ENCODE data around the gene ALDH1L1. TPM values are rescaled to one million over a fixed set of nuclear protein-coding genes. Genes with fewer than 3 reads are reported as not detected.

The ALDH1L1 gene
- total and polyA plus RNA-seq, 2 of the 8 experiments (the other 6 are each of a cell fraction or from before 2014, with no cell fraction given), result 0.98 to 1.6 TPM

GRCh38 chr3:126053949-126054569 lies 126.3 kb downstream of the ALDH1L1 start:
- no peak overlapping the region for H3K56ac ChIP-seq (replicated peaks; ENCODE audit: insufficient read length, low read depth, low read length)
- H4K20me1 ChIP-seq (replicated peaks in 1 of 2; ENCODE audit: control insufficient read depth in 1 of 2, insufficient read depth in 2 of 2, low read length in 2 of 2), result no peaks in the 10 kb centered on the region
- H2BK120ac ChIP-seq (replicated peaks; ENCODE audit: low read depth, low read length), result no peak overlapping the region
- no peak overlapping the region for H3K14ac ChIP-seq (ENCODE audit: insufficient read length)
- H3K18ac ChIP-seq (ENCODE audit: extremely low read depth, low read length), result no peak overlapping the region
- H3K36me3 ChIP-seq (ENCODE audit: control insufficient read depth in 2 of 4, insufficient read depth in 4 of 4, low read length in 3 of 4), result no peaks in the 10 kb centered on the region
- FAIRE-seq, result no peak
- H2AFZ ChIP-seq (ENCODE audit: low read length), result no peak overlapping the region
- peaks cover 0 to 5% (median 2%) of the 10 kb centered on the region in 4 experiments; a peak in 4 of 7 replicates for H3K4me1 ChIP-seq (replicated peaks in 1 of 4; ENCODE audit: control insufficient read depth in 3 of 4, insufficient read depth in 4 of 4, low read length in 3 of 4)
- no peak overlapping the region for H4K91ac ChIP-seq (replicated peaks; ENCODE audit: insufficient read length, low read length)
- TF ChIP-seq CHD2 (IDR thresholded peaks at IDR 0.05; ENCODE audit: low read length) (no peak), TCF12 (IDR thresholded peaks at IDR 0.05; ENCODE audit: low read depth, low read length) (no peak)
- H3K79me1 ChIP-seq (ENCODE audit: low read depth, low read length), result no peaks in the 10 kb centered on the region; the same call in none of the 2 replicates
- no peak overlapping the region for H2AK5ac ChIP-seq (ENCODE audit: low read depth, low read length)
- H3K27me3 ChIP-seq (replicated peaks in 1 of 4; ENCODE audit: control insufficient read depth in 3 of 4, extremely low read depth in 1 of 4, insufficient read depth in 3 of 4, low read length in 3 of 4), result no peaks in the 10 kb centered on the region
- POLR2A ChIA-PET (ENCODE audit: partially characterized antibody), result no interaction called here
- no peak overlapping the region for H3K4me2 ChIP-seq (ENCODE audit: insufficient read depth in 1 of 2, low read depth in 2 of 2, low read length in 2 of 2)
- H3K4ac ChIP-seq (replicated peaks; ENCODE audit: insufficient read length, low read depth, low read length), result no peak overlapping the region
- no peak overlapping the region for H2BK15ac ChIP-seq (ENCODE audit: low read length)
- 87% methylated on average over 6 of the region's 6 CpGs; no CpG with 5 or more reads in 1 of the 2 experiments for WGBS, 2 experiments (ENCODE audit: extremely low coverage in 1 of 2, insufficient coverage in 1 of 2, insufficient read length in 1 of 2, insufficient replicate concordance in 2 of 2, low coverage in 1 of 2, low lambda C conversion rate in 2 of 2, missing lambda C conversion rate in 1 of 2)
- no peak overlapping the region for H2BK20ac ChIP-seq (ENCODE audit: low read length)
- H3K4me3 ChIP-seq (ENCODE audit: extremely low read depth in 1 of 4, insufficient read depth in 2 of 4, low read depth in 3 of 4, low read length in 4 of 4), result no peak overlapping the region
- DNase-seq (ENCODE audit: low read depth in 1 of 2, low spot score in 2 of 2), result no peak
- CTCF ChIA-PET (ENCODE audit: partially characterized antibody), result no interaction called here
- no peak overlapping the region for H3K23ac ChIP-seq (ENCODE audit: insufficient read length)
- no peak overlapping the region for H3K9ac ChIP-seq (replicated peaks in 1 of 4; ENCODE audit: extremely low read depth in 1 of 4, low read depth in 3 of 4, low read length in 3 of 4)
- no peaks in the 10 kb centered on the region for H3K79me2 ChIP-seq (ENCODE audit: control insufficient read depth in 1 of 2, insufficient read depth in 2 of 2, low read length in 2 of 2)
- H3K23me2 ChIP-seq (ENCODE audit: low read depth, low read length), result no peaks in the 10 kb centered on the region; the same call in 1 of the 2 replicates
- H2BK5ac ChIP-seq (ENCODE audit: low read depth, low read length), result no peak overlapping the region
- no peak overlapping the region for H4K5ac ChIP-seq (ENCODE audit: insufficient read length, low read depth, low read length)
- H3K27ac ChIP-seq (ENCODE audit: low read depth, low read length), result no peak overlapping the region
- H4K8ac ChIP-seq (ENCODE audit: extremely low read depth, insufficient read depth, low read length), result no peak overlapping the region; the same call in 1 of the 2 replicates
- H2BK12ac ChIP-seq (ENCODE audit: low read depth, low read length), result no peak overlapping the region
- no peaks in the 10 kb centered on the region for H3K9me3 ChIP-seq (ENCODE audit: insufficient read depth in 2 of 2, low read depth in 1 of 2, low read length in 1 of 2)

Small RNA genes lying within 50 kb of the gene (small RNA-seq; reads per million reads assigned to genes)
- not detected for gene RNU1-30P (ENCODE audit: insufficient read depth)

Other genes starting within 250 kb of the ALDH1L1 start
- gene ROPN1B, start 211.4 kb downstream of the ALDH1L1 start, total RNA-seq (2021; fragmentation: NEBNext Ultra II Directional; extraction: Animal tissue kit (Norgen Biotek cat#: 25700)), result 0.36 TPM in 1 of 2 replicates, not detected in the other
- 0.09 and 0.30 TPM in 2 replicates for gene ROPN1B, start 211.4 kb downstream of the ALDH1L1 start, polyA plus RNA-seq (2011; rRNA removed)
- 22.7 and 30.2 TPM in 2 replicates for gene SLC41A3, start 96.5 kb downstream of the ALDH1L1 start, total RNA-seq (2021; fragmentation: NEBNext Ultra II Directional; extraction: Animal tissue kit (Norgen Biotek cat#: 25700))
- 56.4 and 70.1 TPM in 2 replicates for gene SLC41A3, start 96.5 kb downstream of the ALDH1L1 start, polyA plus RNA-seq (2011; rRNA removed)
- gene KLF15, start 176.8 kb upstream of the ALDH1L1 start, total RNA-seq (2021; fragmentation: NEBNext Ultra II Directional; extraction: Animal tissue kit (Norgen Biotek cat#: 25700)), result 17.4 and 19.5 TPM in 2 replicates
- gene KLF15, start 176.8 kb upstream of the ALDH1L1 start, polyA plus RNA-seq (2011; rRNA removed), result 15.7 and 27.1 TPM in 2 replicates
- gene CFAP100, start 214.3 kb upstream of the ALDH1L1 start, total RNA-seq (2021; fragmentation: NEBNext Ultra II Directional; extraction: Animal tissue kit (Norgen Biotek cat#: 25700)), result not detected in 2 replicates
- 0.09 and 0.17 TPM in 2 replicates for gene CFAP100, start 214.3 kb upstream of the ALDH1L1 start, polyA plus RNA-seq (2011; rRNA removed)